GM21619 (cell line): Measurements from ENCODE around the gene LSAMP.
"Not testable (repeated sequence)": the region's sequence is repeated elsewhere in the genome, so short reads cannot be mapped to it uniquely, and the experiment has no call there.

Experiments used
- ATAC-seq: cut with Tn5 transposase; IDR thresholded peaks from one replicate; pipeline ENCODE4 v1.9.1; 2021; ENCODE audit not compliant: unreplicated experiment

LSAMP gene

GRCh38 chr3:115819785-115820384 is 625.4 kb downstream of the LSAMP start:
- ATAC-seq: peak; percentile 97

GRCh38 chr3:115814778-115815380 is 630.4 kb downstream of the LSAMP start:
- ATAC-seq: peak; percentile 51

GRCh38 chr3:115814006-115814405 is 631.3 kb downstream of the LSAMP start:
- ATAC-seq: no peak

GRCh38 chr3:115808816-115809215 is 636.5 kb downstream of the LSAMP start:
- ATAC-seq: no peak

- no peak for ATAC-seq
Measured at GRCh38 chr3:115808244-115808643, 637.0 kb downstream of the LSAMP start.

GRCh38 chr3:115806501-115806900 is 638.8 kb downstream of the LSAMP start:
- ATAC-seq: no peak

GRCh38 chr3:115805520-115805919 is 639.8 kb downstream of the LSAMP start:
- ATAC-seq: no peak

GRCh38 chr3:115804713-115805119 is 640.6 kb downstream of the LSAMP start:
- no peak for ATAC-seq

GRCh38 chr3:115804200-115804599 is 641.1 kb downstream of the LSAMP start:
- no peak for ATAC-seq

GRCh38 chr3:115803661-115804060 is 641.6 kb downstream of the LSAMP start:
- ATAC-seq: no peak

GRCh38 chr3:115800489-115801075 is 644.7 kb downstream of the LSAMP start:
- no peak for ATAC-seq

GRCh38 chr3:115800065-115800464 is 645.2 kb downstream of the LSAMP start:
- not testable (repeated sequence) for ATAC-seq

GRCh38 chr3:115792206-115792955 is 652.9 kb downstream of the LSAMP start:
- no peak for ATAC-seq

GRCh38 chr3:115791271-115792153 is 653.8 kb downstream of the LSAMP start:
- not testable (repeated sequence) for ATAC-seq

GRCh38 chr3:115790759-115791158 is 654.5 kb downstream of the LSAMP start:
- ATAC-seq: peak; percentile 81

- no peak for ATAC-seq
Measured at GRCh38 chr3:115789481-115789880, 655.8 kb downstream of the LSAMP start.

GRCh38 chr3:115788921-115789470 is 656.3 kb downstream of the LSAMP start:
- ATAC-seq: no peak

- ATAC-seq: no peak
Measured at GRCh38 chr3:115787818-115788217, 657.5 kb downstream of the LSAMP start.

GRCh38 chr3:115785782-115786181 is 659.5 kb downstream of the LSAMP start:
- no peak for ATAC-seq

- ATAC-seq: no peak
Measured at GRCh38 chr3:115784739-115785536, 660.3 kb downstream of the LSAMP start.
